OCI-LY1 (cell line): Measurements from ENCODE around the gene MT1X.
"Not testable (repeated sequence)": the region's sequence is repeated elsewhere in the genome, so short reads cannot be mapped to it uniquely, and the experiment has no call there.

Experiments used
- H2AFZ ChIP-seq: fragments of 200-600 bp; sonication (generic), shearing (Covaris generic); 2 replicates; pipeline ENCODE4 v1.6.0; 2014; ENCODE audit warnings: antibody characterized with exemption, mild to moderate bottlenecking, low read length
- H3F3A ChIP-seq: fragments of 200-600 bp; sonication (generic), shearing (Covaris generic); 2 replicates; pipeline ENCODE4 v1.6.0; 2014; ENCODE audit warnings: mild to moderate bottlenecking, antibody characterized with exemption, low read length, moderate library complexity; ENCODE audit not compliant: insufficient read depth
- H3K27ac ChIP-seq: fragments of 200-600 bp; sonication (generic); 2 replicates; pipeline ENCODE4 v1.5.1; 2014; ENCODE audit warnings: low read length, mixed run types, mild to moderate bottlenecking, low read depth; ENCODE audit not compliant: poor library complexity, severe bottlenecking
- H3K27me3 ChIP-seq: fragments of 200-600 bp; sonication (generic); 2 replicates; pipeline ENCODE4 v1.6.0; 2014; ENCODE audit warnings: antibody characterized with exemption, mild to moderate bottlenecking, low read length, moderate library complexity; ENCODE audit not compliant: insufficient read depth
- H3K36me3 ChIP-seq: fragments of 200-600 bp; sonication (generic); 2 replicates; pipeline ENCODE4 v1.6.1; 2014; ENCODE audit warnings: mild to moderate bottlenecking, antibody characterized with exemption, low read length, moderate library complexity, mixed read lengths; ENCODE audit not compliant: insufficient read depth
- H3K4me1 ChIP-seq: fragments of 200-600 bp; sonication (generic); 2 replicates; pipeline ENCODE4 v1.5.1; 2014; ENCODE audit warnings: mild to moderate bottlenecking, low read length, moderate library complexity; ENCODE audit not compliant: insufficient read depth, severe bottlenecking
- H3K4me2 ChIP-seq: fragments of 200-600 bp; sonication (generic), shearing (Covaris generic); 2 replicates; pipeline ENCODE4 v1.6.1; 2014; ENCODE audit warnings: low read length
- H3K4me3 ChIP-seq: fragments of 200-600 bp; sonication (generic); 2 replicates; pipeline ENCODE4 v1.5.1; 2014; ENCODE audit warnings: low read length, low read depth, mild to moderate bottlenecking, mixed read lengths; ENCODE audit not compliant: poor library complexity, severe bottlenecking
- H3K79me2 ChIP-seq: fragments of 200-600 bp; shearing (Covaris generic); 2 replicates; pipeline ENCODE4 v1.6.1; 2016; ENCODE audit warnings: mixed run types, low read length, mixed read lengths; ENCODE audit not compliant: insufficient read depth
- H3K9ac ChIP-seq: fragments of 200-600 bp; sonication (generic), shearing (Covaris generic); 2 replicates; pipeline ENCODE4 v1.6.1; 2014; ENCODE audit warnings: mild to moderate bottlenecking, low read length, mixed read lengths
- H3K9me2 ChIP-seq: fragments of 200-600 bp; sonication (generic), shearing (Covaris generic); 2 replicates; pipeline ENCODE4 v1.6.1; 2014; ENCODE audit warnings: low read depth, mild to moderate bottlenecking, low read length, mixed read lengths
- H3K9me3 ChIP-seq: fragments of 200-600 bp; shearing (Covaris generic); 2 replicates; pipeline ENCODE4 v1.6.1; 2014; ENCODE audit warnings: low read length, mixed read lengths
- H4K20me1 ChIP-seq: fragments of 200-600 bp; sonication (generic), shearing (Covaris generic); 2 replicates; pipeline ENCODE4 v1.6.0; 2016; ENCODE audit warnings: mild to moderate bottlenecking, low read length; ENCODE audit not compliant: insufficient read depth
- EZH2 ChIP-seq: fragments of 200-600 bp; sonication (generic), shearing (Covaris generic); IDR thresholded peaks from 2 replicates; pipeline ENCODE4 v1.8.0; 2017; ENCODE audit warnings: borderline replicate concordance, mixed run types, mild to moderate bottlenecking, antibody characterized with exemption, low read length, moderate library complexity, mixed read lengths
- TF ChIP-seq, protein P1 (sequence below): fragments of 200-600 bp; sonication (generic), shearing (Covaris generic); IDR thresholded peaks from 2 replicates; pipeline ENCODE4 v1.5.1; 2017; ENCODE audit warnings: mild to moderate bottlenecking, antibody characterized with exemption, low read length, moderate library complexity, mixed read lengths

MT1X gene

DNA sequence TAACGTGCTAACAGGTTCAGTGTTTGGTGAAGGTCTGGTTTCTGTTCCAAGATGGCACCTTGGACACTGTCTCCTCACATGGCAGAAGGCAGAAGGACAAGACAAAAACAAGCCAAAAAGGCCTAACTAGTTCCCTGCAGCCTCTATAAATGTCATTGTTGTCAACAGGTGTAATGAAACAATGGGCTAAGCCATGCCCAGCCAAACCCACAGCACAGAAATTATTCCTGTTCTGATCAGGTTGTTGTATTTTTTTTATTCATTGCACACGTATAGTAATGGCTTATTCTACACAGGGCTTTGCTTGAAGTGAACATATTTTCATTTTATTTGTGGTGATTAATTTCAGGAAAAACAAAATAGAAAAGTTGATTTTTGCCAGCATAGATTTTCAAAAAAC lies 31.5 kb downstream of the MT1X start:
- Histone ChIP-seq H3F3A (no peaks in the 10 kb centered on the region), H3K4me2 (no peak overlapping the region), H3K4me1 (peaks cover under 1% of the 10 kb centered on the region), H3K9me2 (no peaks in the 10 kb centered on the region), H3K9ac (no peak overlapping the region), H3K27me3 (peaks cover 4% of the 10 kb centered on the region; the same call in 1 of the 2 replicates), H3K27ac (no peak overlapping the region), H2AFZ (no peak overlapping the region), H3K4me3 (no peak overlapping the region), H3K36me3 (no peaks in the 10 kb centered on the region), H3K79me2 (no peaks in the 10 kb centered on the region), H4K20me1 (no peaks in the 10 kb centered on the region), H3K9me3 (no peaks in the 10 kb centered on the region)
- TF ChIP-seq, protein P1, sequence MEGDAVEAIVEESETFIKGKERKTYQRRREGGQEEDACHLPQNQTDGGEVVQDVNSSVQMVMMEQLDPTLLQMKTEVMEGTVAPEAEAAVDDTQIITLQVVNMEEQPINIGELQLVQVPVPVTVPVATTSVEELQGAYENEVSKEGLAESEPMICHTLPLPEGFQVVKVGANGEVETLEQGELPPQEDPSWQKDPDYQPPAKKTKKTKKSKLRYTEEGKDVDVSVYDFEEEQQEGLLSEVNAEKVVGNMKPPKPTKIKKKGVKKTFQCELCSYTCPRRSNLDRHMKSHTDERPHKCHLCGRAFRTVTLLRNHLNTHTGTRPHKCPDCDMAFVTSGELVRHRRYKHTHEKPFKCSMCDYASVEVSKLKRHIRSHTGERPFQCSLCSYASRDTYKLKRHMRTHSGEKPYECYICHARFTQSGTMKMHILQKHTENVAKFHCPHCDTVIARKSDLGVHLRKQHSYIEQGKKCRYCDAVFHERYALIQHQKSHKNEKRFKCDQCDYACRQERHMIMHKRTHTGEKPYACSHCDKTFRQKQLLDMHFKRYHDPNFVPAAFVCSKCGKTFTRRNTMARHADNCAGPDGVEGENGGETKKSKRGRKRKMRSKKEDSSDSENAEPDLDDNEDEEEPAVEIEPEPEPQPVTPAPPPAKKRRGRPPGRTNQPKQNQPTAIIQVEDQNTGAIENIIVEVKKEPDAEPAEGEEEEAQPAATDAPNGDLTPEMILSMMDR: no peak
- no peak for TF ChIP-seq EZH2

GRCh38 chr16:56715126-56715525 lies 32.9 kb downstream of the MT1X start:
- no peaks in the 10 kb centered on the region for H3K9me3 ChIP-seq
- H3K27ac ChIP-seq: no peak overlapping the region
- no peaks in the 10 kb centered on the region for H3K9me2 ChIP-seq
- H3F3A ChIP-seq: no peaks in the 10 kb centered on the region
- no peak overlapping the region for H3K9ac ChIP-seq
- no peak overlapping the region for H2AFZ ChIP-seq
- no peak overlapping the region for H3K4me3 ChIP-seq
- no peaks in the 10 kb centered on the region for H3K36me3 ChIP-seq
- H3K27me3 ChIP-seq: peaks cover 4% of the 10 kb centered on the region; the same call in 1 of the 2 replicates
- no peaks in the 10 kb centered on the region for H3K4me1 ChIP-seq
- no peaks in the 10 kb centered on the region for H3K79me2 ChIP-seq
- no peak overlapping the region for H3K4me2 ChIP-seq
- no peaks in the 10 kb centered on the region for H4K20me1 ChIP-seq
- TF ChIP-seq EZH2: no peak
- TF ChIP-seq, protein P1: no peak

DNA sequence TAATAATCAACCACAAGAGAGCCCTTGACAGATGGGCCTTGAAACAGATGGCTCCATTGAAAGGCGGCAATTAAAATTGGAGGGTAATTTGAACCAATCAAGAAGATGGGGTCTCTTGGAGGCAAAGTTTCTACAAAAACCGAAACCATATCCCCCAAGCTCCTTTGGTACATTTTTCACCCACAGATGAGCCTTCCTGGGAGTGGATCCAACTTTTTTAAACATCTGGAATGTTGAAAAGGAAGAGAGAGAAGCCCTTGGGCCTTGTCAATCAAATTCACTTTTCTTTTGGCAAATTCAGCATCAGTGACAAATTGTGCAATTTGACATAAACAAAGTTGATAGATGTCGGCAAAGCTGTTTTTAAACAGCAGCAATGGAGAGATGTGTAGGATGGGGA lies 34.5 kb downstream of the MT1X start:
- Histone ChIP-seq H3K79me2 (no peaks in the 10 kb centered on the region), H3K36me3 (no peaks in the 10 kb centered on the region), H3F3A (no peaks in the 10 kb centered on the region), H3K9me3 (no peaks in the 10 kb centered on the region), H3K9me2 (no peaks in the 10 kb centered on the region), H3K27me3 (no peaks in the 10 kb centered on the region), H4K20me1 (no peaks in the 10 kb centered on the region), H3K4me3 (no peak overlapping the region), H3K27ac (no peak overlapping the region), H3K4me1 (no peaks in the 10 kb centered on the region), H3K9ac (no peak overlapping the region), H2AFZ (no peak overlapping the region), H3K4me2 (no peak overlapping the region)
- TF ChIP-seq, protein P1: no peak
- TF ChIP-seq EZH2: no peak

GRCh38 chr16:56717532-56717931 lies 35.3 kb downstream of the MT1X start:
- not testable (repeated sequence) for H3K9ac ChIP-seq, H3K4me1 ChIP-seq, H3K36me3 ChIP-seq, H3K27ac ChIP-seq, H3K4me3 ChIP-seq, H3K4me2 ChIP-seq, H3K9me3 ChIP-seq, H3F3A ChIP-seq, H3K27me3 ChIP-seq, H3K9me2 ChIP-seq, H3K79me2 ChIP-seq, H4K20me1 ChIP-seq, H2AFZ ChIP-seq
